Endothelial cell of umbilical vein (primary cell): ENCODE measurements around the gene ZNF516. TPM values are rescaled to one million over a fixed set of nuclear protein-coding genes. Genes with fewer than 3 reads are reported as not detected.

Experiments
- BruUV-seq: library from RNA; stranded (reverse); fragments of 400-500 nt; replicated peaks from 2 replicates; lab custom pipeline; 2021; lab: Mats Ljungman, UMichigan
- CTCF ChIA-PET: fragments of 300-600, 350-600 bp; sonication (Branson Sonifier 250); formaldehyde crosslinking; loops from one replicate; lab custom pipeline; 2021; ENCODE audit warnings: antibody characterized with exemption, inconsistent platforms; lab: Charles Lee
- POLR2A ChIA-PET: fragments of 300-600, 350-600 bp; sonication (Branson Sonifier 250); formaldehyde crosslinking; loops from one replicate; lab custom pipeline; 2021; ENCODE audit warnings: antibody characterized with exemption, inconsistent platforms; lab: Charles Lee
- DNase-seq: peaks from one replicate; pipeline ENCODE4 v3.0.0-alpha.2; 2011; ENCODE audit warnings: low read depth, low spot score
- FAIRE-seq: peaks from 2 replicates; lab custom pipeline; 2011; peaks lifted over from hg19 to GRCh38; lab: Jason Lieb, UNC
- H2AFZ ChIP-seq: 2 replicates; pipeline ENCODE4 v1.6.0; 2012; ENCODE audit warnings: low read depth, low read length, control low read depth, inconsistent platforms
- H3K27ac ChIP-seq: 2 replicates; pipeline ENCODE4 v1.5.1; 2011; ENCODE audit warnings: low read depth, mild to moderate bottlenecking, control low read depth, low read length, moderate library complexity; ENCODE audit not compliant: insufficient read depth
- H3K27me3 ChIP-seq, 2 experiments: 2 replicates each; pipeline versions ENCODE4 v1.6.0 to v1.6.1; 2011; ENCODE audit warnings: low read length in 2 of 2, mixed read lengths in 1 of 2; ENCODE audit not compliant: control insufficient read depth in 2 of 2, insufficient read depth in 2 of 2
- H3K36me3 ChIP-seq, 2 experiments: 2 replicates in 1 of 2; 3 replicates in 1 of 2; pipeline ENCODE4 v1.5.1; 2011; ENCODE audit warnings: low read length in 2 of 2, mild to moderate bottlenecking in 1 of 2, moderate library complexity in 1 of 2; ENCODE audit not compliant: control insufficient read depth in 2 of 2, insufficient read depth in 2 of 2; ENCODE audit errors: extremely low read depth in 1 of 2
- H3K4me1 ChIP-seq: 3 replicates; pipeline ENCODE4 v1.5.1; 2011; ENCODE audit warnings: mild to moderate bottlenecking, low read length; ENCODE audit not compliant: control insufficient read depth, insufficient read depth; ENCODE audit errors: extremely low read depth
- H3K4me2 ChIP-seq: 2 replicates; pipeline ENCODE4 v1.6.1; 2011; ENCODE audit warnings: low read length, control low read depth, mixed read lengths; ENCODE audit not compliant: insufficient read depth
- H3K4me3 ChIP-seq, 3 experiments: fragments of 200-600 bp in 1 of 3; sonication (generic), shearing (Covaris generic) in 1 of 3; replicated peaks in 1 of 3; 2 replicates each; pipeline ENCODE4 v1.5.1; 2011 to 2016; ENCODE audit warnings: control low read depth in 3 of 3, low read length in 3 of 3, mild to moderate bottlenecking in 2 of 3, inconsistent platforms in 1 of 3, low read depth in 1 of 3, moderate library complexity in 1 of 3; ENCODE audit not compliant: insufficient read depth in 1 of 3
- H3K79me2 ChIP-seq: 2 replicates; pipeline ENCODE4 v1.6.0; 2012; ENCODE audit warnings: low read length, inconsistent platforms; ENCODE audit not compliant: control insufficient read depth, insufficient read depth
- H3K9ac ChIP-seq: replicated peaks from 2 replicates; pipeline ENCODE3; 2011; ENCODE audit warnings: low read length, control low read depth; ENCODE audit not compliant: insufficient read depth; ENCODE audit errors: extremely low read depth
- H3K9me1 ChIP-seq: replicated peaks from 3 replicates; pipeline ENCODE4 v1.6.0; 2011; ENCODE audit warnings: mild to moderate bottlenecking, low read length; ENCODE audit not compliant: control insufficient read depth, insufficient read depth; ENCODE audit errors: extremely low read depth
- H3K9me3 ChIP-seq: replicated peaks from 2 replicates; pipeline ENCODE4 v1.5.1; 2012; ENCODE audit warnings: low read length, inconsistent platforms; ENCODE audit not compliant: control insufficient read depth, insufficient read depth
- H4K20me1 ChIP-seq: replicated peaks from 2 replicates; pipeline ENCODE3; 2011; ENCODE audit warnings: mild to moderate bottlenecking, low read length; ENCODE audit not compliant: control insufficient read depth, insufficient read depth; ENCODE audit errors: extremely low read depth
- CTCF ChIP-seq, 2 donors: IDR thresholded peaks; 1 replicate in 1 of 2; 2 replicates in 1 of 2; pipeline ENCODE4 v1.5.1; 2011; ENCODE audit warnings: low read length in 2 of 2, mild to moderate bottlenecking in 2 of 2, moderate library complexity in 2 of 2, control low read depth in 1 of 2, inconsistent platforms in 1 of 2, low read depth in 1 of 2; ENCODE audit not compliant: insufficient read depth in 1 of 2; ENCODE audit errors: extremely low read depth in 1 of 2
- EZH2 ChIP-seq: IDR thresholded peaks from 2 replicates; pipeline ENCODE4 v1.6.1; 2012; ENCODE audit warnings: borderline replicate concordance, low read depth, mild to moderate bottlenecking, moderate library complexity, low read length, inconsistent platforms; ENCODE audit not compliant: severe bottlenecking
- FOS ChIP-seq: IDR thresholded peaks from 2 replicates; pipeline ENCODE4 v1.6.1; 2011; ENCODE audit warnings: mild to moderate bottlenecking, low read length, moderate library complexity, borderline replicate concordance; ENCODE audit not compliant: insufficient read depth
- GATA2 ChIP-seq: IDR thresholded peaks from 2 replicates; pipeline ENCODE4 v1.7.0; 2011; ENCODE audit warnings: low read depth, mild to moderate bottlenecking, moderate library complexity, mixed read lengths, low read length; ENCODE audit not compliant: insufficient read length, insufficient read depth
- MAX ChIP-seq: IDR thresholded peaks from 2 replicates; pipeline ENCODE4 v1.6.1; 2011; ENCODE audit not compliant: insufficient read depth, insufficient read length
- MYC ChIP-seq: IDR thresholded peaks from one replicate; pipeline ENCODE4 v1.6.1; 2011; ENCODE audit warnings: mild to moderate bottlenecking, low read depth, low read length
- POLR2A ChIP-seq: IDR thresholded peaks from 2 replicates; pipeline ENCODE4 v1.6.1; 2012; ENCODE audit warnings: low read depth, mild to moderate bottlenecking, control low read depth, low read length
- dilution Hi-C: fragments of 300-500 bp; cut with MboI; formaldehyde crosslinking; loops from one replicate; pipeline ENCODE4 v1.15.0; 2019; ENCODE audit warnings: low sequenced_read_pairs; ENCODE audit not compliant: extremely low pct_ligation_motif_present
- intact Hi-C: fragments of 100-400 bp; cut with micrococcal nuclease; formaldehyde crosslinking; loops from one replicate; pipeline ENCODE4 v1.10.0; 2022
- polyA plus RNA-seq, 4 experiments: library from polyadenylated mRNA; depleted of rRNA in 3 of 4; stranded (reverse) in 3 of 4; unstranded in 1 of 4; fragments of >200 nt; gene quantifications; 2 replicates each; pipeline versions ENCODE4 v1.2.1 to v1.2.3, GENCODE V29; 2011 to 2012; ENCODE audit warnings: missing spikeins in 1 of 4
- total RNA-seq: library from RNA; stranded (reverse); gene quantifications from 2 replicates; pipeline ENCODE4 v1.2.3, GENCODE V29; 2021

ZNF516 gene
- total and polyA plus RNA-seq, 2 donors (not counting 3 experiments of a cell fraction or from before 2014, with no cell fraction given), result 3.6 to 19.1 TPM

GRCh38 chr18:76408480-76409067 lies 86.5 kb downstream of the ZNF516 start:
- no peak overlapping the region for H3K4me2 ChIP-seq
- H3K36me3 ChIP-seq, result no peaks in the 10 kb centered on the region
- no peak overlapping the region for H3K27ac ChIP-seq
- H3K9me3 ChIP-seq, result no peaks in the 10 kb centered on the region
- ChIA-PET CTCF (interaction anchor here (0.5 kb wide), 1 partner anchor 65 kb away, joined by 3 read pairs; no protein-coding TSS in a partner anchor), POLR2A (no interaction called here)
- no peaks in the 10 kb centered on the region for H3K27me3 ChIP-seq
- intact Hi-C loops, result no loop called here
- FAIRE-seq, result no peak
- no peak for TF ChIP-seq EZH2
- no peak for TF ChIP-seq POLR2A
- no peak for TF ChIP-seq MYC
- no peak for TF ChIP-seq FOS
- no peak for TF ChIP-seq GATA2
- no peak for TF ChIP-seq MAX
- no peak for TF ChIP-seq CTCF (IDR thresholded peaks at IDR 0.05; ENCODE audit: extremely low read depth in 1 of 2, insufficient read depth in 1 of 2, low read depth in 1 of 2, low read length in 2 of 2)
- H3K79me2 ChIP-seq, result no peaks in the 10 kb centered on the region
- H4K20me1 ChIP-seq, result no peaks in the 10 kb centered on the region
- DNase-seq, result no peak
- no peaks in the 10 kb centered on the region for H3K4me1 ChIP-seq
- H3K4me3 ChIP-seq, result no peak overlapping the region
- BruUV-seq, result no TSS peak
- no peaks in the 10 kb centered on the region for H3K9me1 ChIP-seq
- H3K9ac ChIP-seq, result no peak overlapping the region
- dilution Hi-C loops, result no loop called here
- no peak overlapping the region for H2AFZ ChIP-seq
